HG02571 (cell line): ENCODE data around the gene KIF1A.

Source experiments
- ATAC-seq: cut with Tn5 transposase; IDR thresholded peaks from one replicate; pipeline ENCODE4 v1.9.1; 2021; ENCODE audit warnings: mild to moderate bottlenecking, moderate library complexity; ENCODE audit not compliant: unreplicated experiment

Gene KIF1A

DNA sequence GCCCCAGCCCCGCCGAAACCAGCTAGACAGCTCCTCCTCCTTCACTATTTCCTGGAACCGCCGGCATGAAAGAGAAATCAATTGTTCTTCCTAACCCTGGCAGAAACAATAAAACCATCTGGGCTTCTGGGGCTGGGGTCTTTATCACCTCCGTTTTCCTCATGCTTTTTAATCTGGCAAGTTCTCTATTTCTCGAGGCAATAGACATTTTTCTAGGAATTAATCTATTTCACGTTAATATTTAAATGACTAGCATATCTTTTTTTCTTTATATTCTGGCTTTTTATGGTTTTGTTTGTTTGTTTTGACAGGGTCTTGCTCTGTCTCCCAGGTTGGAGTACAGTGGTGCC is 1.4 kb upstream of the KIF1A start:
- no peak for ATAC-seq

DNA sequence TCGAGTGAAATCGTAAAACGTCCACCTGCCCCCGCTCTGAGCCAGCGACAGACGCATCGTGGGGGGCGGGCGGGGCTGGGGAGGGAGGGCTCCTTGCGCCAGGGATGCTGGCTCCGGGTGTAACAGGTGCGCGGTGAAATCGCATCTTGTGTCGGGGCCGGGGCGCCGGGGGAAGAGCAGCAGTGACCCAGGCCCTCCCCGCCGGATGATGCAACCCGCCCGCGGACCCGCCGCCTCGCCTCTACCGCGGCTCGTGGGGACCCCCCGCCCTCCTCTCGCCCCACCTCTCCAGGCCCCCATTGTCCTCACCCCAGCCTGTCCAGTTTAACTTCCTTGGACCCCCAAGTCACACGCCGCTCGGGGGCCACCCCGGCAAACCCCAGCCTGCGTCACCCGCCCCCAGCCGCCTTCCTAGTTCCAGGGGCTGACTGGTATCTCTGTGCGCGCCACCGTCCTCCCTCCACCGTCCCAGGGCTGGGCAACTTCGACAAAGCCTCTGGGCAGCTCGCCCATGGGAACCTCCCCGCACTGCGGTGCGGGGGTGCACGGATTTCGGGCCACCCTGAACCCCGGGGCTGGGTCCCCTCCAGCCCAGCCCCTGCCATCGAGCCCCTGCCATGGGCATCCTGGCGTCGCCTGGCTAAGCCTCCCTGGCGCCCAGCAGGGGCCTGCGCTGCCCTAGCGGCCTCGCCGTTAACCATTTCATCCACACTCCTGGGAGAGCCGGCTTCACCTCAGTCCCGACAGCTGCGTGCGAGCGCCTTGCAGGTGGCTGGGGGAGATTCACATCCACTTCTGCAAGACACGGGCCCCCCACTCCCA is 799 bp upstream of the KIF1A start:
- no peak for ATAC-seq

DNA sequence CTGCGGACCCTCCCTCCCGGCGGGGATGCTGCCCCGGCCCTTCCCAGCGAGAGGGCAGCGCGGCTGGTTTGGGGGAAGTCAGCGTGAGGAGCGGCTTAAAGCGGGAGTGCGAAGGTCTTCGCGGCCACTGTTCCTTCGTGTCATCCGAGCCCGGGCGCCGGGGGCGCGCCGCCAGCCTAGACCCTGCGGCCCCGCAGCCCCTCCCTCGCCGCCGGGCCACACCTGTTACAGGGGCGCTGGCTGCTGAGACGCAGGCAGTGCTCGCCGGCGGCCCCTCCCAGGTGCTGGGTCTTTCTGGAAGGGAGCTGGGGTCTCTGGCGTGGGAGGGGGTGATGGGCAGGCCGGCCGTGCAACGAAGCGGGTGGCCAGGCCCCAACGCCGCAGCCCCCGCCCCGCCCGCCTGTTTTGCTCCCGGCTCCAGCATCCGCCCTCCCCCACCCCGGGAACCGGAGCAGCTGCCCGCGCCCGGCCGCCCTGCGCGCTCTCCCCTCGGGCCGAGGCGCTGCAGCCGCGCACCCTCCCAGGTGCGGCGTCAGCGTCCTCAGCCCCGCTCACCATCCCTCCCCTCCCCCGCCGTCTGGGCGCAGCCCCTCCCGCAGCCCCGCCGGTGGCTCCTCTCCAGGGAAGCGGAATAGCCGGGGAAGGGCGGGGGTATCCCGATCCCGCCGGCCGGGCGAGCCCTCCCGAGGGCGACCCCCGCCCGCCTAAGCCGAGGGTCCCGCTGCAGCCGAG is 727 bp downstream of the KIF1A start:
- ATAC-seq: no peak

DNA sequence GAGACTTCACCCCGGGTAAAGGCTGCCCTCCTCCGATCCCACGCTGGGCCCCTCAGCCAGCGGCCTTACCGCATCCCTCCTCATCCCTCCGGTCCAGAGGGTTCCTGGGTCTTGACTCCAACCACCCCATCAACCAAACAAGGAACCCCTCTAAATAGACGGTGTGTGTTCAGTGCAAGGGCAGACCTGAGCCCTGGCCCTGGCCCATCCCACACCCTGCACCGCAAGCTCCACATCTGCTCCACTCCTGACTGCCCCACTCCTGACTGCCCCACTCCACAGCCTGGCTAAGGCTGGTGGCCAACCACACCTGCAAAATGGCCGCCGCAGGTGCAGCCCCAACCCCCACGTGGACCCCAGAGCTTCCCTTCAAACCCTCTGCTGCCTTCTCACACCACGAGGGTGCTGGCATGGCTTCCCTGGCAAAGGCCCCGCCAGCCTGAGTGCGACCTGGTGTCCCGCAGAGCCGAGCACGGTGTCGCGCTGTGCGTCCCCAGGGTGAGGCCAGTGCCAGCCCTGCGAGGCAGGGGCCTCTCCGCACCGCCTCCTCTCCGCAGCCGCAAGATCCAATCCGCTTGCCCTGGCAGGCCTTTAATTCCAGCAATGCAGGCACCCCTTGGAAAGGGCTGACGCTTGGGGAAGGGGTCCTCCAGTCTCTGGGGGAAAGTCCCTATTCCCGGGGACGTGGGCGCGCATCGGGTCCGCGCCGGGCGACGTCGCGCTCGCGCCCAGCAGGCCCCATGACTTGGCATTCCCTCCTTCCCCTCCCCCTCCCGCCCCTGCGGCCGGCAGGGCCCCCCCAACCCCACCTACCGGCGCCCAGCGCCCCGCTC is 1.5 kb downstream of the KIF1A start:
- ATAC-seq: no peak

DNA sequence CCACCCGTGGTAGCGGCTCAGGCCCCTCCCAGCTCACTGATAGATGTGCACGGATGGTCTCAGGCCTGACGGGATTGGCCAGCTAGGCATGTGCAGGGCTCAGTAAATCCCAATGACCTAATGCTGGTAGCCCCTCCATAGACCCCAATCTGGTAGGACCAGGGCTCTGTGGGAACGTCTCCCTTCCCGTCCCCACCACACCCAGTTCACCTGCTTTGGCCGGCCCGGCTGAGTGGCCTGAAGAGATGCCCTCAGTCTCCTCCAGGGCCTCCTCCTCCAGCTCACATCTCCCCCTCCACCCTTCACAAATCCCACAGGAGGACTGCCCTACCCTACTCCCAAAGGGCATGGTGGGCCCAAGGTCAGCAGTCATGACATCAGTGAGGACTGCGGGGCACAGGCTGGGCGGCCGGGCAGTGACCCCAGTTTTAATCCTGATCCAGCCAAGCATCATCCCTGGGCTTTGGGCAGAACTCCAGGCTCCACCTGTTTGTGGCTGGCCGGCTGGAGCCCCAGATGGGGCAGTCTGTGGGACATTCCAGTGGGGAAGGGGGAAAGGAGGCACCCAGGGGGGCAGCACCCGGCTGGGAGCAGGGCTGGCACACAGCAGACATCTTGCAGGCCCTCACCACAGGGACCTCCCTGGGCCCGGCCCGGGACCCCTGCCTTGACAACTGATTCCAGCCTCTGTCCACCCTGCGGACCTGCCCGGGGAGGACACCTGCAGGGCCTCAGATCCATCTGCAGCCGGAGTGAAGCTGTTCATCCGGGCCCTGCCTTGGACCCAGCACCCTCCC is 2.3 kb downstream of the KIF1A start:
- ATAC-seq: no peak

DNA sequence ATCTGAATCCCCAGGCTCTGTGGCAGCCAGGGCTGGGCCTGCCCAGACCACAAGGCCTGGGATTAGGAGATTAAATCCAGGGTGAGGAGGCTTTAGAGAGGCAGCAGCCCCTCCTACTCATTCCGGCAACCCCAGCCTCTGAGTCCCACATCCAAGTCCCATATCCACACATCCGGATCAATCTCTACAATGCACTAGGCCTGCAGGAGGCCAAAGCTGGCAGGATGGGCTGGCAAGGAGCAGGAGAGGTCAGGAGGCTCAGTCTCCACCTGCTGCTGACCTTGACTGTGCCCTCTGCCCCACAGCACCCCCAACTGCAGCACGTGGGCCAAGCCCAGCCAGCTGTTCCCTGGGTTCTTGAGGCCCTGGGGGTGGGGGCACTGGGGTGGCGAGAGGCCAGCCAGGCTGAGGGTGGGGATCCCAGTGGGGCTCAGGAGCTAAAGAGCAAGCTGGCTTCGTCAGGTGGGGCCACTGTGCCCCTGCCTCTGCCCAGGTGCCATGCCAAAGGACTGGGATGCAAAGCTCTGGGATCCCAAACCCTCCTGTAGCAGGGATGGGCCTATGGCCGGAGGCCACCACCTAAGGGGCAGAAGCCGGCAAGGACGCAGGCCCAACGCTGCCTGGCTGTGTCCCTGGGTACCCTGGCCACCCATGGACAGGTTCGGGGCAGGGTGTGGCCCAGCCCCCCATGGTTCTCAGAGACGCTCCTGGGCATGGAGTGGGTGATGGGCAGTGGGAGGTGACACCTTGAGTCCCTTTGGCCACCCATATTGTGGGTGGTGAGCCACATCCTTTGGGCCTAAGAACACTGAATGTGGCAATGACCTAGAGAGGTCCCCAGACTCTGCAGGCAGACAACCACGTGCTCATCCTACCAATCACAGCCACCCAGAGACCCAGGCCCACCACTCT is 3.2 kb downstream of the KIF1A start:
- no peak for ATAC-seq

DNA sequence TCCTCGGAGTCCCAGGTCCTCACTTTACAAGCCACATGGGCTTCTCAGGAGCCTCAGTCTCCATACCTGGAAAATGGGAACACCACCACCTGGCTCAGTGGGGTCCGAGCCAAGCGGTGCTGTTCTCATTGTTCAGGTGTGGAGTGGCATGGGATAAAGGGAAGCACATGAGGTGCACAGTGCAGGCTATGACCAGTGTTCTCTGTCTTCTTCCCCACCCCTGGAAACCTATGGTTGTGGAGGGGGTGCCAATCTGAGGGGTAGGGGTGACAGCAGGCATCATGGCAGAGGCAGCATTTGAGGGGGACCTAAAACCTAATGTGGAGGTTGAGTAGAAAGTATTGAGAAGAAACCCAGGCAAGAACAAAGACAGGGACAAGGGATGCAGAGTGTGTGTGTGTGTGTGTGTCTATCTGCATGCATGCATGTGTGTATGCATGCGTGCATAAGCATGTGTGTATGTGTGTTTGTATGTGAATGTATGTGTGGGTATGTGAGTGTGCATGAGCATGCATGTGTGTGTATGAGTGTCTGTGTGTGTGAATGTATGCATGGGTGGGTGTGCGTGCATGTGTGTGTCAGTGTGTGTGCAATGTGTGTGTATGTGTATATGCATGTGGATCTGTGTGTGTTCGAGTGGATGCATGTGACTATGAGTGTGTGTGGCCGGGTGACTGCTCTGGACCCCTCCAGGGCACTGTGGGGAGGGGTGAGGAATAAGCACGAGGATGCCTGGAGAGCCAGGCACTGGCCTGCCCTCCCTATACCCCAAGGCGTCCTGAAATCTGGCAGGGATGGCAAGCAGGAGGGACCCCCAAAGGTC is 4.0 kb downstream of the KIF1A start:
- ATAC-seq: no peak

DNA sequence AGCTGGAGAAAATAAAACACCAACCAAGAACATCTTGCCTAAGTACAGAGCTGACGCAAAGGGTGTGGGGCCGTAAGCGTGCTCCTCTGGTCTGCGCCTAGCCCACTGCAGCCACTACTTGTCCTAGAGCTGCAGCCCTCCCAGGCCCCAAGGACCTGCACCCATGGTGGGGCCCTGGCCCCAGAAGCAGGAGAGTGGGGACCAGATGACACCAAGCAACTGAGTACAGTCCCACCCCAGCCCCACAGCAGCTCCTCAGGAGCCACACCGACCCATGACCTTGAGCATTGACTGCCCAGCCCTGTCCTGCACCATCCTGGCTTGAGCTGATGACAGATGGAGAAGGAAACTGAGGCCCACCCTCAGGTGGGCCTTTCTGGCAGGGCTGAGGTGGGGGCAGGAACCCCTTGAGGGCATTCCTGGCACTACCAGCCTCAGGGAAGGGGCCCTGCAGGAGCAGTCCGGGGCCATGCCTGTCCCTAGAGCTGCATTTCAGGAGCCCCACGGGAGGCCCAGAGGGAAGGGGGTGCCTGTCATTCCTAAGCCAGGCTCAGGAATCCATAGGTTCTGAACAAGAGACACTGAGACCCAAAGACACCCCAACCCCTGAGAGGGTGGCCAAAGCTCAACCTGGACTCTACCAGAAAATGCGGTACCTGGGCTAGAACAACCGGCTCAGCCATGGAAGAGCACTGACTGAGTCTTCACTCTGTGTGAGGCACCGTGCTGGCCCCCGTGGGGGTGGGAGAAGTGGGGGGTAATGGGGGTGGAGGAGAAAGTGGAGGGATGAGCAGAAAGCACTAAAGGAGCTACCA is 4.9 kb downstream of the KIF1A start:
- no peak for ATAC-seq

DNA sequence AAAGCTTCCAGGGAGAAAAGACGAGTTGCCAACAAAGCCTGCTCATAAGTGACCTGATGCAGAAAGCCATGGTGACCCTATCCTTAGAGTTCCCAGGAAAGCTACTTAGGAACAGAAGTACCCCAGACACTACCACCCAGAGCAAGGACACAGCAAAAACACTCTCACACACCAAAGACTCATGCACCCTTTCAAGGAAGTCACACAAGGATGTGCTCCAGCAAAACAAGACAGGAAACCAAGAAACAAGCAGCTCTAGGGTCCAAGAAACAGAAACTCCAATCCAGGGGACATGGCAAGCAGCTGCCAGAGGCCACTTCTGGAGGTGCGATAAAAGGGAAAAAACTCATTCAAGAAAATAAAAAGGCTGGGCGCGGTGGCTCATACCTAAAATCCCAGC is 5.7 kb downstream of the KIF1A start:
- no peak for ATAC-seq

DNA sequence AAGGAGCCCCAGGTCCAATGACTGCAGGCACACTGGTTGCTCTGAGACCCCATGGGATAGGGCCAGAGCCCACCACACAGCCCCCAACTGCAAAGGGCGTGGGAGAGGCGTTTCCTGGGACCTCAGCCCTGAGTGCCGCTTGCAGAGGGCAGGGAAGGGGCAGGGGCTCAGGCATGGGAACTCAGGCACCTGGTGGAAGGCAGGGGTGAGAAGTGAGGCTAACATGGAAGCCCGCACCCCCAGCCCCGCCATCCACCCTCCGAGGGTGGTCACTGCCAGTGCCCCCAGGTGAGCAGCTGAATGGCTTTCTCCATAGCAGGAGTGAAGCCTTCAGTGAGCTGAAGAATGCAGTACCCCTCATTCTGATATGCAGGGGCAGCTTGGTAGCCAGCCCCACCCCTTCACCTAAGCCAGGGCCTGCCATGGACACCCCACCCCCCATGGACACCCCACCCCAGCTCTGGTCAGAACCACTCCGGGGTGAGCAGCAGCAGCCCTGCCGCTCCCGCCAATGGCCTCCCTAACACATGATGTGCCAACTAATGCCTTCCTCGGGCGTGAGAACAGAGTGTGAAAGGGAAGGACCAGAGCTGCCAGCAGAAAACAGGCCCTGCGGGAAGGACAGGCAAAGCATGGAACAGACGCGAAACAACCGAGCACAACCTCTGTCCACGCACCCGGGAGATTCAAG is 6.6 kb downstream of the KIF1A start:
- ATAC-seq: no peak

DNA sequence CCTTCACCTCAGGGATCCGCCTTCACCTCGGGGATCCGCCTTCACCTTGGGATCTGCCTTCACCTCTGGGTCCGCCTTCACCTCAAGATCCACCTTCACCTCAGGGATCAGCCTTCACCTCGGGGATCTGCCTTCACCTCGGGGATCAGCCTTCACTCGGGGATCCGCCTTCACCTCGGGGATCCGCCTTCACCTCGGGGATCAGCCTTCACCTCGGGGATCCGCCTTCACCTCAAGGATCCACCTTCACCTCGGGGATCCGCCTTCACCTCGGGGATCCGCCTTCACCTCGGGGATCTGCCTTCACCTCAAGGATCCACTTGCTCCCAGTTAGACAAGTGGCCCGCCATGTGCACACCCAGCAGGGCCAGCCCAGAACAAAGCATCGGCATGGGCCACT is 7.3 kb downstream of the KIF1A start:
- ATAC-seq: no peak

DNA sequence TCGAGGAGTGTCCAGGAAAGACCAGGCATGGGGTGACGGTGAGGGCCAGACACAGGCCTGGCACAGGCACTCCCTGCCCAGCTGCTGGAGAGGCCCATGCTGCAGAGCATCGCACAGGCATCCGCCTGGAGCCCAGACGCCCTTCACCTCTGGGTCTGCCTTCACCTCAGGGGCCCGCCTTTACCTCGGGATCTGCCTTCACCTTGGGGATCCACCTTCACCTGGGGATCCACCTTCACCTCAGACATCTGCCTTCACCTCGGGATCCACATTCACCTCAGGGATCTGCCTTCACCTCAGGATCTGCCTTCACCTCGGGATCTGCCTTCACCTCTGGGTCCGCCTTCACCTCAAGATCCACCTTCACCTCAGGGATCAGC is 7.7 kb downstream of the KIF1A start:
- ATAC-seq: no peak

DNA sequence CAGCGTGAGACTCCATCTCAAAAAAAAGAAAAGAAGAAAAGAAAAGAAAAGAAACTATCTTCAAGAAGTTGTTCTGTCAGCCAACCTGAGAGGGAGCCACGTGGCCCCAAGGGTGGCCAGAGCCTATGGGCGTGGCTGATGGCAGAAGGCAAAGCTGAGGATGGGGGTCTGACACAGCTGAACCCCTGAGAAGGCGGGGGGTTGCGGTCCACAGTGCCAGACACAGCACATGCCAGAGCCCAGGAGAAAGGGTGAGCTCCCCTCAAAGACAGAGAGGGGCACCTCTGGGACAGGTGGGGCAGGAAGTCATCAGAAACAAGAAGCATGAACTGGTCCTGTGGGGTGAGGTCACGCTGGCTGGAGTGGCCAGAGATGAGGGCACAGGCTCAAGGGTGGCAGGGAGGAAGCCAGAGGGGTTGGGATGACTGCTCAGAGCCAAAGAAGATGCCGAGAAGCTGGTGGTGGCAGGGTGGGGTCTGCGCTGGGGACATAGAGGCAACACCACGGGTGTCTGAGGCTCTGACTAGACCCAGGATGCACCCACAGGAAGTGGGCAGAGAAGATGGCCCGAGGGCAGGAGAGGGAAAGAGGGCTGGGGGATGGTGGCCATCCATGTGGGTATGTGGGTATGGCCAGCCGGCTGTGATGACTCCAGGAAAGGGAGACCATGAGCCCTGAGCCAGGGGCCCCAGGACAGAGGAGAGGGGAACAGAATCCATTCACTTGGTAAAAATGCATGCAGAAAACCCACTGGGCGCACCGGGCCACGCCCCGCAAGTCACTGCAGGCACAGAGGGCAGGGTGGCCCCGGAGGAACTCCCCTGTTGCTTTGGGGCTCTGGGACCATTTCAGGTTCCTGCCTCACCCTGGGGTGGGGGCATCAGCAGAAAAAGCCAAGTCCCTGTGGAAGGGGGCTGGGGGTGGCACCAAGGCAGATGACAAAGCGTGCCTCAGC is 8.4 kb downstream of the KIF1A start:
- no peak for ATAC-seq

DNA sequence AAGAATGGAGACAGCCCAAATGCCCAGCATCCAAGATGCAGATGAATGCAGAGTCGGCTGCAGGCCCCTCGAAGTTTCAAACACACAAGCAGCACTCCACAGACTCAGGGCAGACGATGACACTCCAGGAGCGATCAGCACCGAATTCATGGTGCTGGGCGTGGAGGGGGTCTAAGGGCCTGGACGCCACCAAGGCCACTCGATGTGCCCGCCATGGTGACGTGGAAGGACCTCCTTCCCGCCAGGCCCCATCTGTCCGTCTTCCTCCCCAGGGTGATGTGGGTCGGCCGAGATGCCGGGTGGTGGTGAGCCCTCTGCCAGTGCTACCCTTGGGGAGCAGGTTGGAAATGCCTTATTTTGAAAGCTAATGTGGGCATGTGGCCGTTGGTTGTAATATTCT is 9.4 kb downstream of the KIF1A start:
- no peak for ATAC-seq

DNA sequence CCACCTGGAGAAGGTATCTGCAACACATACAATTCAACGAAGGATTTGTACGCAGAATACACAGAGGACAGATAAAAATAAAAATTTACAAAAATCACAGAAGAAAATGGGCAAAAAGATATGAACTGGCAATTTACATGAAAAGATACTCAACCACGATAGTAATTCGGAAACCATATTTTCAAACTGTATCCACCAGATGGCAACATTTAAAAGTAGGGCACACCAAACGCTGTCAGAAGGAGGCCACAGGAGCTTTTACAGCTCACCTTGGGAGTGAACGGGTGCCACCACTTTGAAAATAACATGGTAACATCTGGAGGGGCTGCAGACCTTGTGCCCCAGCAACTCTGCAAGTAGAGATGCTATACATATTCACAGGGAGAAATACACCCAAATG is 9.8 kb downstream of the KIF1A start:
- no peak for ATAC-seq

DNA sequence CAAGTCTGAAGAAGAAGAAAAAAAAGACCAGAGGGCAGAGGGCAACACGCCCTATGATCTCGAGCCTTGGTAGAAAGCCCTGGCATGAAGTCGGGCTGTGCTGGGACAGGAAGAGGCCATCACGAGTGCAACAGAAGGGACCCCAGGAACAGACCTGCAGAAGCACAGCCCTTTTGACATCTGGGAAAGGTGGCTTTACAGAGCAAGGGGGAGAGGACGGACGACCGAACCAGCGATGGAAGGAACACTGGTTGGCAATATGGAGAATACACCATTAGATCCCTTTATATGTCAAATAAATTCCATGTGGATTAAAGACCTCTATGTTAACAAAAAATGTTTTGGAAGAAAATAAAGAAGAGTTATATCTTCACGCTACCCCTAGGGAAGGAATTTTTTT is 10.7 kb downstream of the KIF1A start:
- no peak for ATAC-seq

DNA sequence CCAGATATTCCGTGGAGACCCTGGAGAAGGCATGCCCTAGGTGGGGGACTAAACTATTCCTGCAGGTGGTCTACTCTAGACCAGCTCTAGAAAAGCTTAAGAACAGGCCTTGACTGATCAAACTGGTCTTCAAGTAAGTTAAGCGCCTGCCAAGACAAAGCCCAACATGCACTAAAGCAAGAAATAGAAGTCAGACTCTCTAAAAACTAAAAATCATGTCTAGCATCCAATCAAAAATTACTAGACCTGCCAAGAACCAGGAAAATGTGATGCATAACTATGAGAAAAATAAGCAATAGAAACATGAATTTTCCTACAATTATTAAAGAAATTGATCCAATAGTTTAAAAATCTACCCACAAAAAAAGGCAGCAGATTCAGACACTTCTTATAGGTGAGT is 13.6 kb downstream of the KIF1A start:
- no peak for ATAC-seq
